ENCODE data around the gene REM1.

REM1 gene

GRCh38 chr20:31527266-31527665 lies 52.2 kb downstream of the REM1 start:
- no peak for DNase-seq
